Ishikawa (cell line): Measurements from ENCODE around the gene MAEA.

Source experiments
- CEBPB ChIP-seq: IDR thresholded peaks from 2 replicates; pipeline ENCODE4 v1.6.1; 2012
- EGR1 ChIP-seq: IDR thresholded peaks from 2 replicates; pipeline ENCODE4 v1.6.1; 2012
- MAX ChIP-seq: IDR thresholded peaks from 2 replicates; pipeline ENCODE4 v1.6.1; 2012
- NFIC ChIP-seq: IDR thresholded peaks from 2 replicates; pipeline ENCODE4 v1.6.1; 2012
- RAD21 ChIP-seq: IDR thresholded peaks from 2 replicates; pipeline ENCODE4 v1.6.1; 2012; ENCODE audit warnings: low read depth
- TAF1 ChIP-seq: IDR thresholded peaks from 2 replicates; pipeline ENCODE4 v1.6.1; 2012; ENCODE audit warnings: low read depth, mild to moderate bottlenecking
- ZBTB7A ChIP-seq: IDR thresholded peaks from 2 replicates; pipeline ENCODE4 v1.6.1; 2012; ENCODE audit warnings: low read depth
- TF ChIP-seq, protein P1 (sequence below): IDR thresholded peaks from 2 replicates; pipeline ENCODE4 v1.6.1; 2012

DNA sequence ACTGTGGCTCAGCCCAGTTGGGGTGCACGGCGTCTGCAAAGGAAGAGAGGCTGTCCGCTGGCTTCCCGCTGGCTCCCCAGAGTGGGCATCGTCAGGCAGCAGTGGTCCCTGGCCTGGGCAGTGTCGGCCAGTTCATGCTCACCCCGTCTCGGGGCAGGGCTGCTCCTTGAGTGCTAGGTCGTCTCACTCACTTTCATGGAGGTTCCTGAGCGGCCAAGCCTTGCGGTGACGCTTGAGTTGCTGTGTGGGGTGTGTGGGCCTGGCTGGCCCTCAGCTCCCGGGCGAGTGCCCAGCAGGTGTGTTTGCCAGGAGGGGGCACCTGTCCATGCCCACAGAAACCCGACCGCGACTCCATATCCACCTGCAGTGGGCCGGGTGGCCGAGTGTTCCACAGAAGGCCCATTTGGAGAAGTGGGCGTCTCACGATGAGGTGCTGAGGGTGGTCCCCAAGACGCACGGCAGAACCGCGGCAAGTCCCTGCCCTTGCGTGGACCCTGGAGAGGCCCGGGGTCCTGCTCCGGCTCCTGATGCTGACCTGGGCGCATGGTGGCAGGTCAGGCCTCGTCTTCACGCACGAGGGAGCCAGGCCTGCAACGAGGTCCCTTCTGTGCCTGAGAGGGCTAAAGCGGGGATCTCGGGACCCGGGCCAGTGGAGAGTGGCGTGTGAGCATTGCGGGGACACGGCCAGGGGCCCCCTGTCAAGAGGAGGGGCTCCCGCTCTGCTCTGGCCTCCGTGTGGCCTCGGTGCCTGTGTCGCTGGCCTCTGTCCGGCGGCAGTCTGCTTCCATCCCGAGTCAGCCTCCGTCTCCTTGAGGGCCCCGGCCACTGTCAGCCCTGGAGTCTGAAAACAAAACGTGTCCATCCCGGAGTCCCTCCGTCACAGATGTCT, 38.8 kb downstream of the MAEA start:
- TF ChIP-seq EGR1 (no peak), NFIC (no peak), MAX (no peak), CEBPB (no peak), TAF1 (no peak), RAD21 (no peak), ZBTB7A (no peak)
- TF ChIP-seq, protein P1, sequence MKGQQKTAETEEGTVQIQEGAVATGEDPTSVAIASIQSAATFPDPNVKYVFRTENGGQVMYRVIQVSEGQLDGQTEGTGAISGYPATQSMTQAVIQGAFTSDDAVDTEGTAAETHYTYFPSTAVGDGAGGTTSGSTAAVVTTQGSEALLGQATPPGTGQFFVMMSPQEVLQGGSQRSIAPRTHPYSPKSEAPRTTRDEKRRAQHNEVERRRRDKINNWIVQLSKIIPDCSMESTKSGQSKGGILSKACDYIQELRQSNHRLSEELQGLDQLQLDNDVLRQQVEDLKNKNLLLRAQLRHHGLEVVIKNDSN: no peak
